Measurements from ENCODE around the gene KIF12. TPM values are rescaled to one million over a fixed set of nuclear protein-coding genes. Genes with fewer than 3 reads are reported as not detected.

The KIF12 gene
- total and polyA plus RNA-seq, 2 donors (not counting 1 experiment from before 2014, with no cell fraction given) = not detected

DNA sequence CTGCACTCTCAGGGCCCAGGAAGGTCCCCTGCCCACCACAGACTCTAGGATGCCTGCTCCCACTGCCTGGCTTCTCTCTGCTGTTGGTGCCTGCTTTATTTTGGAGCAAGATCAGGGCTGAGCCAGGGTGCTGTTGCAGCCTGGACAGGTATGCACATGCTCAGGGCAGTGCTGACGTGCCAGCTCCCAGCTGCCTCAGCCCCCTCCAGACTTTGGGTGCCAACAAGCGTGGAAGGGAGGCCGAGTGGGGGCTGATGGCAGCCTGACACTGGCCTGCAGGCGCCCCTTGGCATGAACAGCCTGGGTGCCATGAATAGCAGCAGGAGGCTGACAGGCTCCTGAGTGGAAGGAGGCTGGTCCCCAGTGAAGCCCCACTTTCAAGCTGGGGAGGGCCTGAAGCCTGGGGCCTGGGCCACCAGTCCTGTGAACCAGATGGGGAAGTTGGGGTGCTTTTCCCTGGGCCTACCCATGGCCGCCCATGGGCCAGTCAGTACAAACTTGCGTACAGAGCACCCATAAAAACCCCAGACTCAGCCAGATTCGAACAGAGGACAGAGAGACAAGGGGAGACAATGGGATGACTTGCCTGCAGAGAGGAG lies 27.8 kb downstream of the KIF12 start:
- no peaks in the 10 kb centered on the region for H3K4me1 ChIP-seq (ENCODE audit: control insufficient read depth, extremely low read depth, insufficient read depth, low read length)
- H3K9ac ChIP-seq (ENCODE audit: insufficient read depth, low read length) = no peak overlapping the region

DNA sequence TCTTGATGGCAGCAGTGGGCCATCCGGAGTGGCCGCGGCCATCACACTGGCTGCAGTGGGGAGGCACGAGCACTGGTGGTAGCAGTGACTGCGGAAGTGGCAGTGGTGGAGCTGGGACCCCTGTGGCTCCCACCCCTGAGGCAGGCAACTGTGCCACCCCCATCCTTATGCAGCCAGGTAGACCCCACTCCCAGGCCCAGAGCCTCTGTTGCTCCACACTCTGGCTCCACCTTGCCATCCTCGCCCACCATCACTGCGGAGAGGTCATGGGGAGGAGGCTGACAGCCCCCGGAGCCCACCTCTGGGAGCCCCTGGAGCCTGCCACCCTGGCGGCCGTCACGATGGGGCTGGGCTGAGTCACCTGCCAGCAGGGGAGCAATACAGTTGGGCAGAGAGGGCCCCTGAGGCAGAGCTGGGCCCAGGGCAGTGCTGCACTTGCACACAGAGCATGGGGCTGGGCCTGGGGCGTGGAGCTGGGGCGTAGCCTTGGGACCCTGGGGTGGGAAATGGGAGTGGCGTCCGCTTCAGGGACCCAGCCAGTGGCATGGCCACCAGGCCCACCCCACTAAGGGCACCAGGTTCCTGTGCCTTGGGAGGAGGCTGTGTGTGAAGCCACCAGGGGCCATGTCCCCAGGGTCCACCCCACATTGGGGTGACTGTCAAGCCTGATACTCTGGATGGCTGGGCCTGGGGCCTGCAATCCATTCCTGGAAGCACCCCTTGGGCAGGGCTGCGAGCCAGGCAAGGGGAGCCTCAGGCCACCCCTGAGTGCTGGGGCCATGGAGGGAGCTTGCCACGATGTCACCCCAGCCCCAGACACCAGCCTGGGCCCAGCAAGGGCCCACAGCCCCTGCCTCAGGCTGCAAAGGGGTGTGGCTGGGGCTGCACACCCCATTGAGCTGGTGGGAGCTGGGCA lies 28.6 kb downstream of the KIF12 start:
- no peaks in the 10 kb centered on the region for H3K36me3 ChIP-seq (ENCODE audit: control insufficient read depth, insufficient read depth, low read length)
- no peaks in the 10 kb centered on the region for H4K20me1 ChIP-seq (ENCODE audit: control insufficient read depth, extremely low read depth, insufficient read depth, low read length)
- H3K79me2 ChIP-seq (ENCODE audit: control insufficient read depth, insufficient read depth, low read length) = no peaks in the 10 kb centered on the region
- H3K4me1 ChIP-seq (ENCODE audit: control insufficient read depth, extremely low read depth, insufficient read depth, low read length) = no peaks in the 10 kb centered on the region
- no peak overlapping the region for H3K4me3 ChIP-seq (replicated peaks in 1 of 4; ENCODE audit: control extremely low read depth in 1 of 4, insufficient read depth in 1 of 4, low read depth in 3 of 4, low read length in 4 of 4)
- no peak for TF ChIP-seq EZH2 (IDR thresholded peaks at IDR 0.05; ENCODE audit: low read length, missing control alignments)
- TF ChIP-seq, protein P1, sequence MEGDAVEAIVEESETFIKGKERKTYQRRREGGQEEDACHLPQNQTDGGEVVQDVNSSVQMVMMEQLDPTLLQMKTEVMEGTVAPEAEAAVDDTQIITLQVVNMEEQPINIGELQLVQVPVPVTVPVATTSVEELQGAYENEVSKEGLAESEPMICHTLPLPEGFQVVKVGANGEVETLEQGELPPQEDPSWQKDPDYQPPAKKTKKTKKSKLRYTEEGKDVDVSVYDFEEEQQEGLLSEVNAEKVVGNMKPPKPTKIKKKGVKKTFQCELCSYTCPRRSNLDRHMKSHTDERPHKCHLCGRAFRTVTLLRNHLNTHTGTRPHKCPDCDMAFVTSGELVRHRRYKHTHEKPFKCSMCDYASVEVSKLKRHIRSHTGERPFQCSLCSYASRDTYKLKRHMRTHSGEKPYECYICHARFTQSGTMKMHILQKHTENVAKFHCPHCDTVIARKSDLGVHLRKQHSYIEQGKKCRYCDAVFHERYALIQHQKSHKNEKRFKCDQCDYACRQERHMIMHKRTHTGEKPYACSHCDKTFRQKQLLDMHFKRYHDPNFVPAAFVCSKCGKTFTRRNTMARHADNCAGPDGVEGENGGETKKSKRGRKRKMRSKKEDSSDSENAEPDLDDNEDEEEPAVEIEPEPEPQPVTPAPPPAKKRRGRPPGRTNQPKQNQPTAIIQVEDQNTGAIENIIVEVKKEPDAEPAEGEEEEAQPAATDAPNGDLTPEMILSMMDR (conservative IDR thresholded peaks at IDR 0.05 in 1 of 2, IDR thresholded peaks at IDR 0.05 in 1 of 2; ENCODE audit: low read depth in 1 of 2, low read length in 2 of 2) = no peak
- no peak for DNase-seq (ENCODE audit: low read depth in 2 of 2)
- no peak overlapping the region for H3K9ac ChIP-seq (ENCODE audit: insufficient read depth, low read length)
- no peak overlapping the region for H3K27ac ChIP-seq (ENCODE audit: insufficient read depth, low read length)
- peaks cover 19% of the 10 kb centered on the region for H3K27me3 ChIP-seq (ENCODE audit: control insufficient read depth, insufficient read depth, low read length)
- no peak overlapping the region for H3K4me2 ChIP-seq (ENCODE audit: extremely low read depth, insufficient read depth, low read length)
- no peaks in the 10 kb centered on the region for H3K9me3 ChIP-seq (ENCODE audit: control insufficient read depth, insufficient read depth, low read depth, low read length)
- H2AFZ ChIP-seq (ENCODE audit: low read length) = no peak overlapping the region

More for the DNA sequence above, 27.8 kb downstream of the KIF12 start:
- Histone ChIP-seq H3K4me3 (replicated peaks in 1 of 4; ENCODE audit: control extremely low read depth in 1 of 4, insufficient read depth in 1 of 4, low read depth in 3 of 4, low read length in 4 of 4) (no peak overlapping the region), H3K79me2 (ENCODE audit: control insufficient read depth, insufficient read depth, low read length) (no peaks in the 10 kb centered on the region), H3K4me2 (ENCODE audit: extremely low read depth, insufficient read depth, low read length) (no peak overlapping the region), H3K27me3 (ENCODE audit: control insufficient read depth, insufficient read depth, low read length) (peaks cover 18% of the 10 kb centered on the region), H4K20me1 (ENCODE audit: control insufficient read depth, extremely low read depth, insufficient read depth, low read length) (no peaks in the 10 kb centered on the region), H3K27ac (ENCODE audit: insufficient read depth, low read length) (no peak overlapping the region), H3K9me3 (ENCODE audit: control insufficient read depth, insufficient read depth, low read depth, low read length) (no peaks in the 10 kb centered on the region), H3K36me3 (ENCODE audit: control insufficient read depth, insufficient read depth, low read length) (no peaks in the 10 kb centered on the region), H2AFZ (ENCODE audit: low read length) (no peak overlapping the region)
- no peak for TF ChIP-seq EZH2 (IDR thresholded peaks at IDR 0.05; ENCODE audit: low read length, missing control alignments)
- TF ChIP-seq, protein P1 (conservative IDR thresholded peaks at IDR 0.05 in 1 of 2, IDR thresholded peaks at IDR 0.05 in 1 of 2; ENCODE audit: low read depth in 1 of 2, low read length in 2 of 2) = no peak
- no peak for DNase-seq (ENCODE audit: low read depth in 2 of 2)

DNA sequence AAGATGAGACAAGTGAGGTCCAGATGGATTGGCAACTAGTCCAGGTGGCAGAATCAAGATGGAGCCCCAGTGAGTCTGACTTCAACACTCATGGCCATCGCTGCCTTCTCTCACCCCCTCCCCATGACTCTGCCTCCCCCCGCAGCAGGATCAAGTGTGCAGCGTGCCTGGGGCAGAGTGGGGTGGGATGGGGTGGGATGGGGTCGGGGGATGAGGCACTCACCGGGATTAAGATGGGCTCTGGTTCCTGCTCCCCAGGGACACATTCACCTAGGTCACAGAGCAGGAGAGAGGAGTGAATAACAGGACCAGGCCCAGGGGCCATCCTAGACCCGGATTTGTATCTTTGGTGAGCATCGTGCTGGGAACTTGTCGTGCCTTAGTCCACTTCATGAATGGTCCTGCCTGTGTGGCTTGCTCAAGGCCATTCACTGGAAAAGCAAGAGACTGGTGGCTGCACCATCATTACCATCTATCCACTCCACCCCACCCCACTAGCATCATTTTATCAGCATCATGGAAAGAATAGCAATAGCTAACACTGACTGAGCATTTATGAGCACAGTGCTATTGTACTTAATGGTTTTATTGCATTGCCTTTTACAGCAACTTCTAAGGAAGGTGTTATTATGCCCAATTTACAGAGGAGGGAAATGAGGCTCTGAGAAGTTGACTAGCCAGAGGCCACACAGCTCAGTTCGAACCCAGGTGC lies 29.5 kb downstream of the KIF12 start:
- Histone ChIP-seq H3K4me3 (replicated peaks in 1 of 4; ENCODE audit: control extremely low read depth in 1 of 4, insufficient read depth in 1 of 4, low read depth in 3 of 4, low read length in 4 of 4) (no peak overlapping the region), H4K20me1 (ENCODE audit: control insufficient read depth, extremely low read depth, insufficient read depth, low read length) (no peaks in the 10 kb centered on the region), H3K79me2 (ENCODE audit: control insufficient read depth, insufficient read depth, low read length) (no peaks in the 10 kb centered on the region), H2AFZ (ENCODE audit: low read length) (no peak overlapping the region), H3K4me1 (ENCODE audit: control insufficient read depth, extremely low read depth, insufficient read depth, low read length) (no peaks in the 10 kb centered on the region), H3K9ac (ENCODE audit: insufficient read depth, low read length) (no peak overlapping the region), H3K9me3 (ENCODE audit: control insufficient read depth, insufficient read depth, low read depth, low read length) (no peaks in the 10 kb centered on the region), H3K27ac (ENCODE audit: insufficient read depth, low read length) (no peak overlapping the region), H3K36me3 (ENCODE audit: control insufficient read depth, insufficient read depth, low read length) (no peaks in the 10 kb centered on the region), H3K27me3 (ENCODE audit: control insufficient read depth, insufficient read depth, low read length) (peaks cover 17% of the 10 kb centered on the region), H3K4me2 (ENCODE audit: extremely low read depth, insufficient read depth, low read length) (no peak overlapping the region)
- DNase-seq (ENCODE audit: low read depth in 2 of 2) = no peak
- no peak for TF ChIP-seq EZH2 (IDR thresholded peaks at IDR 0.05; ENCODE audit: low read length, missing control alignments)
- TF ChIP-seq, protein P1 (conservative IDR thresholded peaks at IDR 0.05 in 1 of 2, IDR thresholded peaks at IDR 0.05 in 1 of 2; ENCODE audit: low read depth in 1 of 2, low read length in 2 of 2) = no peak

All from fibroblast of lung (primary cell).